Fibroblast of lung (primary cell): ENCODE measurements around the gene SI. TPM values are rescaled to one million over a fixed set of nuclear protein-coding genes. Genes with fewer than 3 reads are reported as not detected.

Experiments
- DNase-seq, 2 donors: peaks; one replicate each; pipeline versions ENCODE4 v3.0.0 to v3.0.0-alpha.2; 2010; ENCODE audit warnings: low read depth in 2 of 2
- H2AFZ ChIP-seq: 2 replicates; pipeline ENCODE4 v1.5.1; 2012; ENCODE audit warnings: low read length, control low read depth, inconsistent platforms
- H3K27ac ChIP-seq: 2 replicates; pipeline ENCODE4 v1.5.1; 2011; ENCODE audit warnings: low read length, control low read depth; ENCODE audit not compliant: insufficient read depth
- H3K27me3 ChIP-seq: 2 replicates; pipeline ENCODE4 v1.5.1; 2011; ENCODE audit warnings: mild to moderate bottlenecking, low read length; ENCODE audit not compliant: control insufficient read depth, insufficient read depth
- H3K36me3 ChIP-seq: 2 replicates; pipeline ENCODE4 v1.5.1; 2011; ENCODE audit warnings: low read length; ENCODE audit not compliant: control insufficient read depth, insufficient read depth
- H3K4me1 ChIP-seq: 2 replicates; pipeline ENCODE4 v1.5.1; 2011; ENCODE audit warnings: low read length; ENCODE audit not compliant: control insufficient read depth, insufficient read depth; ENCODE audit errors: extremely low read depth
- H3K4me2 ChIP-seq: 2 replicates; pipeline ENCODE4 v1.5.1; 2011; ENCODE audit warnings: low read length, control low read depth; ENCODE audit not compliant: insufficient read depth; ENCODE audit errors: extremely low read depth
- H3K4me3 ChIP-seq, 4 experiments: fragments of 200-600 bp in 1 of 4; sonication (generic) in 1 of 4; replicated peaks in 1 of 4; 2 replicates each; pipeline ENCODE4 v1.5.1; 2011 to 2016; ENCODE audit warnings: low read length in 4 of 4, low read depth in 3 of 4, mild to moderate bottlenecking in 3 of 4, control low read depth in 2 of 4, inconsistent platforms in 1 of 4, mixed read lengths in 1 of 4; ENCODE audit not compliant: insufficient read depth in 1 of 4; ENCODE audit errors: control extremely low read depth in 1 of 4
- H3K79me2 ChIP-seq: 2 replicates; pipeline ENCODE4 v1.5.1; 2012; ENCODE audit warnings: mild to moderate bottlenecking, low read length, inconsistent platforms; ENCODE audit not compliant: control insufficient read depth, insufficient read depth
- H3K9ac ChIP-seq: 2 replicates; pipeline ENCODE4 v1.5.1; 2011; ENCODE audit warnings: mild to moderate bottlenecking, low read length, control low read depth; ENCODE audit not compliant: insufficient read depth
- H3K9me3 ChIP-seq: 2 replicates; pipeline ENCODE4 v1.5.1; 2012; ENCODE audit warnings: low read depth, low read length; ENCODE audit not compliant: control insufficient read depth, insufficient read depth
- H4K20me1 ChIP-seq: 2 replicates; pipeline ENCODE4 v1.5.1; 2011; ENCODE audit warnings: low read length; ENCODE audit not compliant: control insufficient read depth, insufficient read depth; ENCODE audit errors: extremely low read depth
- CTCF ChIP-seq, 2 donors: IDR thresholded peaks in 1 of 2; conservative IDR thresholded peaks in 1 of 2; 1 replicate in 1 of 2; 2 replicates in 1 of 2; pipeline ENCODE4 v1.5.1; 2011 to 2012; ENCODE audit warnings: low read length in 2 of 2, control low read depth in 1 of 2, inconsistent platforms in 1 of 2, low read depth in 1 of 2, mild to moderate bottlenecking in 1 of 2
- EZH2 ChIP-seq: IDR thresholded peaks from 2 replicates; pipeline ENCODE4 v1.5.1; 2012; ENCODE audit warnings: low read length, control low read depth, mild to moderate bottlenecking; ENCODE audit errors: missing control alignments
- polyA minus RNA-seq: library from RNA; depleted of rRNA, polyadenylated mRNA; stranded (reverse); fragments of >200 nt; gene quantifications from 2 replicates; pipeline ENCODE4 v1.2.3, GENCODE V29; 2011; ENCODE audit warnings: low replicate concordance
- polyA plus RNA-seq, 2 donors: library from polyadenylated mRNA; depleted of rRNA in 1 of 2; stranded (reverse) in 1 of 2; unstranded in 1 of 2; fragments of >200 nt; gene quantifications; 2 replicates each; pipeline ENCODE4 v1.2.1, GENCODE V29; 2011 to 2012; ENCODE audit warnings: missing spikeins in 1 of 2
- total RNA-seq: library from RNA; depleted of rRNA; stranded (reverse); fragments of >200 nt; gene quantifications from 2 replicates; pipeline ENCODE4 v1.2.1, GENCODE V29; 2014

SI gene
- not detected in 2 replicates for total RNA-seq
- polyA plus RNA-seq = not detected in 2 replicates
- polyA plus RNA-seq (2012) = not detected in 2 replicates
- polyA minus RNA-seq = not detected in 2 replicates

- no peaks in the 10 kb centered on the region for H3K4me1 ChIP-seq
- no peaks in the 10 kb centered on the region for H3K79me2 ChIP-seq
- no peak within 1 kb of the TSS for H3K4me3 ChIP-seq
- TF ChIP-seq CTCF (conservative IDR thresholded peaks at IDR 0.05 in 1 of 2, IDR thresholded peaks at IDR 0.05 in 1 of 2; ENCODE audit: low read depth in 1 of 2, low read length in 2 of 2) = no peak
- TF ChIP-seq EZH2 = no peak
- H3K36me3 ChIP-seq = no peaks in the 10 kb centered on the region
- no peak within 1 kb of the TSS for H2AFZ ChIP-seq
- no peak within 1 kb of the TSS for H3K27ac ChIP-seq
- no peak for DNase-seq
- no peak within 1 kb of the TSS for H3K4me2 ChIP-seq
- H3K9ac ChIP-seq = no peak within 1 kb of the TSS
- H4K20me1 ChIP-seq = no peaks in the 10 kb centered on the region
- no peaks in the 10 kb centered on the region for H3K9me3 ChIP-seq
- H3K27me3 ChIP-seq = no peaks in the 10 kb centered on the region
Measured at GRCh38 chr3:165078293-165078692, at the start of gene SI. TSS of gene SI (minus strand) at chr3:165078496. CDS start at chr3:165076012, 2,484 bp downstream.

DNA sequence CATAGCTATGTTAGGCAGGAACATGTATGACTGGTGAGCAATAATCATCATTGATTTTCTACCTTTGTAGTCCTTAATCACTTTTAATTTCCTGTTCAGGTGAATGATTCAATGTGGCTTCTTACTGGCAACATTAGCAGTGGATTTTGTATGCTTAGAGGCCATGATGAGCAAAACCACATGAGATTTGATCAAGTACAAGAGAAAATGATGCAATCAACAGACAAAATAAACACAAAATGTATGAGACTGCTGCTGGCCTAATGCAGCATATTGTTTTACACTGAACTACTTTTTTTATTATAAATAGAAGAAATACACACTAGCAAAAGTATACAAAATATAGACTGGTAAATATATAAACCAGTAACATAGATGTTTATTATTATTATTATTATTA is 47.5 kb upstream of the SI start:
- H3K4me2 ChIP-seq = no peak overlapping the region
- no peak overlapping the region for H2AFZ ChIP-seq
- TF ChIP-seq CTCF (conservative IDR thresholded peaks at IDR 0.05 in 1 of 2, IDR thresholded peaks at IDR 0.05 in 1 of 2; ENCODE audit: low read depth in 1 of 2, low read length in 2 of 2) = no peak
- no peak for TF ChIP-seq EZH2
- no peaks in the 10 kb centered on the region for H3K36me3 ChIP-seq
- no peak overlapping the region for H3K27ac ChIP-seq
- no peak overlapping the region for H3K9ac ChIP-seq
- H3K79me2 ChIP-seq = no peaks in the 10 kb centered on the region
- H4K20me1 ChIP-seq = no peaks in the 10 kb centered on the region
- DNase-seq = no peak
- H3K9me3 ChIP-seq = no peaks in the 10 kb centered on the region
- no peaks in the 10 kb centered on the region for H3K27me3 ChIP-seq
- H3K4me1 ChIP-seq = no peaks in the 10 kb centered on the region
- no peak overlapping the region for H3K4me3 ChIP-seq

GRCh38 chr3:165111401-165111800 is 33.1 kb upstream of the SI start:
- TF ChIP-seq EZH2 (no peak), CTCF (conservative IDR thresholded peaks at IDR 0.05 in 1 of 2, IDR thresholded peaks at IDR 0.05 in 1 of 2; ENCODE audit: low read depth in 1 of 2, low read length in 2 of 2) (no peak)
- no peaks in the 10 kb centered on the region for H3K9me3 ChIP-seq
- H3K4me1 ChIP-seq = no peaks in the 10 kb centered on the region
- no peaks in the 10 kb centered on the region for H3K27me3 ChIP-seq
- no peak for DNase-seq
- H3K4me3 ChIP-seq = no peak overlapping the region
- H3K36me3 ChIP-seq = no peaks in the 10 kb centered on the region
- H3K79me2 ChIP-seq = no peaks in the 10 kb centered on the region
- H2AFZ ChIP-seq = no peak overlapping the region
- H3K4me2 ChIP-seq = no peak overlapping the region
- no peaks in the 10 kb centered on the region for H4K20me1 ChIP-seq
- no peak overlapping the region for H3K9ac ChIP-seq
- no peak overlapping the region for H3K27ac ChIP-seq
